G401.6 (cell line): ENCODE data around the gene PDAP1.
"Not testable (repeated sequence)": the region's sequence is repeated elsewhere in the genome, so short reads cannot be mapped to it uniquely, and the experiment has no call there.

ENCODE experiments used
- FAIRE-seq: peaks from 2 replicates; lab custom pipeline; 2012; peaks lifted over from hg19 to GRCh38; lab: Jason Lieb, UNC

Gene PDAP1

GRCh38 chr7:99395616-99396327, 12.6 kb downstream of the PDAP1 start:
- no peak for FAIRE-seq

GRCh38 chr7:99394188-99394502, 14.3 kb downstream of the PDAP1 start:
- no peak for FAIRE-seq

GRCh38 chr7:99393355-99394187, 14.8 kb downstream of the PDAP1 start:
- no peak for FAIRE-seq

- FAIRE-seq: no peak
Measured at GRCh38 chr7:99392659-99393354, 15.6 kb downstream of the PDAP1 start.

GRCh38 chr7:99392046-99392445, 16.4 kb downstream of the PDAP1 start:
- FAIRE-seq: no peak

- no peak for FAIRE-seq
Measured at GRCh38 chr7:99390941-99391602, 17.3 kb downstream of the PDAP1 start.

GRCh38 chr7:99389772-99390171, 18.6 kb downstream of the PDAP1 start:
- FAIRE-seq: no peak

- no peak for FAIRE-seq
Measured at GRCh38 chr7:99387912-99388311, 20.5 kb downstream of the PDAP1 start.

GRCh38 chr7:99387239-99387635, 21.2 kb downstream of the PDAP1 start:
- FAIRE-seq: not testable (repeated sequence)

- no peak for FAIRE-seq
Measured at GRCh38 chr7:99386584-99387238, 21.7 kb downstream of the PDAP1 start.

GRCh38 chr7:99385564-99385963, 22.8 kb downstream of the PDAP1 start:
- FAIRE-seq: no peak

GRCh38 chr7:99384523-99384922, 23.9 kb downstream of the PDAP1 start:
- FAIRE-seq: no peak

GRCh38 chr7:99383791-99384370, 24.5 kb downstream of the PDAP1 start:
- no peak for FAIRE-seq

GRCh38 chr7:99383203-99383602, 25.2 kb downstream of the PDAP1 start:
- FAIRE-seq: no peak

- FAIRE-seq: no peak
Measured at GRCh38 chr7:99381664-99382075, 26.7 kb downstream of the PDAP1 start.

GRCh38 chr7:99380823-99381663, 27.4 kb downstream of the PDAP1 start:
- no peak for FAIRE-seq

GRCh38 chr7:99380032-99380822, 28.2 kb downstream of the PDAP1 start:
- FAIRE-seq: no peak

GRCh38 chr7:99379693-99380031, 28.7 kb downstream of the PDAP1 start:
- FAIRE-seq: not testable (repeated sequence)

- FAIRE-seq: no peak
Measured at GRCh38 chr7:99379043-99379577, 29.3 kb downstream of the PDAP1 start.
